AG04449 (cell line): ENCODE results near the gene PDZD4.

Source experiments
- CTCF ChIA-PET: fragments of 350-600 bp; formaldehyde crosslinking; extraction: SDS; loops from one replicate; lab custom pipeline; 2021; ENCODE audit warnings: antibody characterized with exemption; lab: Yijun Ruan, JAX
- POLR2A ChIA-PET: fragments of 400-600, 350-600 bp; formaldehyde crosslinking; extraction: SDS; loops from one replicate; lab custom pipeline; 2020; ENCODE audit warnings: antibody characterized with exemption, inconsistent platforms; lab: Yijun Ruan, JAX
- DNase-seq: peaks from one replicate; pipeline ENCODE4 v3.0.0-alpha.2; 2010; ENCODE audit warnings: low read depth, low spot score
- H3K4me3 ChIP-seq: 2 replicates; pipeline ENCODE4 v1.5.1; 2011; ENCODE audit warnings: low read depth, mild to moderate bottlenecking, control low read depth, low read length
- CTCF ChIP-seq: IDR thresholded peaks from one replicate; pipeline ENCODE4 v1.5.1; 2011; ENCODE audit warnings: mild to moderate bottlenecking, moderate library complexity, low read length, control low read depth, inconsistent platforms; ENCODE audit not compliant: insufficient read depth; ENCODE audit errors: missing control alignments

PDZD4 gene

DNA sequence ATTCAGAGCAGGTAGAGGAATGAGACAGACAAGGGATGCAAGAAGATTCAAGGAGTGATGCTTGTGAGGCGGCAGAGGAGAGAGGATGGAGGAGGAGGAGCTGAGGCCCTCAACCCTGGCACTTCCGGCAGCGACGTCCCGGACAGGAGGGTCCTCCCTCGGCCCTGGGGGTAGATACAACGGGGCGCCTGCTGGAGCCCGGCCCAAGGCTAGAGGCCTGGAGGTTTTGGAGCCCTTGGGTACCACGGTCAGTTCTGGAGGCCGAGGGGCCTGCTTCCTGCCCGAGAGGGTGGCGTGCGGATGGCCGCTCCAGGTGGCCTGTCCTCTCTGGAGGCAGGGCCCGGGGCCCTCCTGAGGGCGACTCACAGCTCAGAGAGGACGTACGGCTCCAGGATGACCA lies 22.4 kb downstream of the PDZD4 start:
- DNase-seq, result no peak

GRCh38 chrX:153806999-153807575 lies 23.3 kb downstream of the PDZD4 start:
- POLR2A ChIA-PET, result no interaction called here
- H3K4me3 ChIP-seq, result no peak overlapping the region
- CTCF ChIA-PET, result no interaction called here
- no peak for DNase-seq
- TF ChIP-seq CTCF, result no peak

More for the DNA sequence above, 22.4 kb downstream of the PDZD4 start:
- TF ChIP-seq CTCF, result no peak
- CTCF ChIA-PET, result no interaction called here
- POLR2A ChIA-PET, result no interaction called here
- H3K4me3 ChIP-seq, result no peak overlapping the region

GRCh38 chrX:153805436-153805835 lies 24.9 kb downstream of the PDZD4 start:
- ChIA-PET POLR2A (no interaction called here), CTCF (no interaction called here)
- DNase-seq, result no peak
- H3K4me3 ChIP-seq, result no peak overlapping the region
- TF ChIP-seq CTCF, result no peak

- H3K4me3 ChIP-seq, result no peak overlapping the region
- no peak for DNase-seq
- no peak for TF ChIP-seq CTCF
- CTCF ChIA-PET, result no interaction called here
- POLR2A ChIA-PET, result interaction anchor here (1.2 kb wide), 1 partner anchor 10 kb away, joined by 5 read pairs; the partner anchor contains the start of genes IDH3G and SSR4
Measured at GRCh38 chrX:153804621-153805020, 25.7 kb downstream of the PDZD4 start.

DNA sequence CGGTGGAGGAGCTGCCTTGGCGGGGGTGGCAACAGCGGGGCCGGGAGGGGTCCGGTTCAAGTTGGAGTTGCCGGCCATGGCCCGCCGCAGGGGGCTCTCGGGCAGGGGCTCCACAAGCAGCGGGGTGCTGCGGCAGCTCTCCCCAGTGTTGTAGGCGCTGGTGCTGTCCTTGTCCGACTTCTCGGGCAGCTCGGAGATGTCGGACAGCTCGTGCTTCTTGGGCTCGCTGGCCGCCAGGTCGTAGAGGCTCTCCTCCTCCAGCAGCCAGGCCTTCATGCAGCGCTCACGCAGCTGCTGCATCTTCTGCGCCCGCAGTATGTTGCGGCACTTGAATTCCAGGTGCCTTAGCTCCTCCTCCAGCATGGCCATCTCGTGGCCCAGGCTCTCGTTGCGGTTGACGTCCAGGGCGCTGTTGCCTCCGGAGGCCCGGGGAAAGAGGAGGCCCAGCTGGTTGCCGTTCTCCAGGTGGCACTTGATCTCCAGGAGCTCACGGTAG lies 26.2 kb downstream of the PDZD4 start:
- TF ChIP-seq CTCF, result no peak
- no peak for DNase-seq
- ChIA-PET POLR2A (interaction anchor here (1.2 kb wide), 1 partner anchor 10 kb away, joined by 5 read pairs; the partner anchor contains the start of genes IDH3G and SSR4), CTCF (no interaction called here)
- H3K4me3 ChIP-seq, result no peak overlapping the region

DNA sequence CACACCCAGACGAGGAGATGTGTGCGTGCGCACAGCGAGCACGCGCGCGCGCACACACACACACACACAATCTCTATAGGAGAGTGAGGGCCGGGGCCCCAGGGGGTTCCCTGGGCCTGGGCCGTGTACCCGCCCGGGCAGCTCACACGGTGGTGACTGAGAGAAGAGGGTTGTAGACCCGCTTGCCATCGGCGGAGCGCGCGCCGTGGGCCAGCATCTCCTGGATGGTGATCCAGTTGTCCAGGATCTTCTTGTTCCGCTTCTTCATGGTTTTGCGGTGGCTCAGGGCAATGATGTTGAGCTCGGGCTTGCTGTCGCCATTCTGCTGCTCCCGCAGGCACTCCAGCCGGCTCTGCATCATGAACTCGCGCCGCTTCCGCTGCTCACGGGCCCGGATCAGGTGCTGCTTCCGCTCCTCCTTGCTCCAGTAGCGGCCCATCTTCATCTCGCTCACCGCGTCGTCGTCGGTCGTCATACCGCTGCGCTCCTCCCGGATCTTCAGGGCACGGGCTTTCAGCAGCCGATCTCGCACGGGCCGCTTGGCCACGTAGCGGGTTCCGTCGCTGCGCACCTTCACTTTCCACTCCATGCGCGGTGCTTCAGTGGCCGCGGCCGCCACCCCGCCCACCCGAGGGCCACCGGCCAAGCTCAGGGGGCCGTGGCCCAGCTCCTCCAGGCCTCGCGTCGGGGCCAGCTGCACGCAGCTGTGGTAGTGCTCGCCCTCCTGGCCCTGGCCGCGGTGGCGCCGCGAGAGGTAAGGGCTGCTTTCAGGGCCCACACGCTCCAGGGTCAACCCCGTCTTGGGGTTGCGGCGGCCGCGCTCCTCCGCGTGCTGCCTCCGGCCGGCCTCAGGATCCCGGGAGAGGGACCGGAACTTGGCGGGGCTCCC lies 26.9 kb downstream of the PDZD4 start:
- H3K4me3 ChIP-seq, result no peak overlapping the region
- no peak for DNase-seq
- CTCF ChIA-PET, result no interaction called here
- POLR2A ChIA-PET, result interaction anchor here (1.2 to 1.7 kb wide), 2 partner anchors 9 kb away, joined by 5 to 8 read pairs; partner anchors contain the start of genes IDH3G and SSR4
- TF ChIP-seq CTCF, result no peak
